Thoracic aorta (tissue), 2 donors: Measurements from ENCODE around the gene ENPP3. TPM values are rescaled to one million over a fixed set of nuclear protein-coding genes. Genes with fewer than 3 reads are reported as not detected.

Source experiments
- ATAC-seq: fragments of 150-250 bp; one replicate; pipeline ENCODE4 v1.8.0; 2017; ENCODE audit warnings: low read depth; ENCODE audit not compliant: insufficient number of reproducible peaks, low FRiP score
- DNase-seq: peaks from one replicate; pipeline ENCODE4 v3.0.0-alpha.2; 2020; ENCODE audit warnings: low spot score
- H3K27ac ChIP-seq, 2 donors: fragments of 200-600 bp; sonication (generic); 1 replicate in 1 of 2; 2 replicates in 1 of 2; pipeline ENCODE4 v1.5.1; 2016; ENCODE audit warnings: mild to moderate bottlenecking in 2 of 2, moderate library complexity in 2 of 2
- H3K27me3 ChIP-seq: fragments of 200-600 bp; sonication (generic); replicated peaks from 2 replicates; pipeline ENCODE4 v1.6.0; 2016; ENCODE audit warnings: mild to moderate bottlenecking; ENCODE audit not compliant: insufficient read depth
- H3K36me3 ChIP-seq: fragments of 200-600 bp; sonication (generic); one replicate; pipeline ENCODE4 v1.5.1; 2016
- H3K4me1 ChIP-seq, 2 donors: fragments of 200-600 bp; sonication (generic); 1 replicate in 1 of 2; 2 replicates in 1 of 2; pipeline versions ENCODE4 v1.5.1 to v1.6.0; 2016; ENCODE audit warnings: low read depth in 2 of 2, mild to moderate bottlenecking in 1 of 2; ENCODE audit not compliant: control insufficient read depth in 1 of 2
- H3K4me3 ChIP-seq: fragments of 200-600 bp; sonication (generic); 2 replicates; pipeline ENCODE4 v1.5.1; 2016; ENCODE audit warnings: mild to moderate bottlenecking
- H3K9me3 ChIP-seq: fragments of 200-600 bp; sonication (generic); 2 replicates; pipeline ENCODE4 v1.5.1; 2016
- CTCF ChIP-seq: fragments of 200-600 bp; sonication (generic); IDR thresholded peaks from one replicate; pipeline ENCODE4 v1.5.1; 2019; ENCODE audit warnings: antibody characterized with exemption
- total RNA-seq, 2 donors: library from RNA; depleted of rRNA; stranded (reverse); fragments of >200 nt; gene quantifications; one replicate each; pipeline versions ENCODE4 v1.1.0 to v1.2.3, GENCODE V29; 2016

ENPP3 gene
- total RNA-seq, 2 donors from 2014 or later: 0.49 to 0.54 TPM

DNA sequence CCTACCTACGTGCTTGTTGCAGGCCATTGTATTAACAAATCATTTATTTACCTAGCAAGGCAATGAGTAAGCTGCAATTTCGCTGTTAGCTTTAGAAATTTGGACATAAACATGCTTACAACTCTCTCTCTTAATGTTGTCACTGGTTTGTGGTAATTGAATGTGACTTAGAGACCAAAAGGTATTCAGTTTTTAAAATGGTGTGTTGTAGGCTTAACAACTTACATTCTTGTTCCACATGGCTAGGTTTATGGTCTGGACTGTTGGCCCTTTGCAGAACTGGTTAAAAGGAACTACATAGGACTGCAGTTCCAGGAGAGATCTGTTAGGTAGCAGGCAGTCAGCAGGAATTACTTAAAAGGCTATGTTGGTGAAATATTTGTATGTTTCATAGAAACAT lies 84.1 kb downstream of the ENPP3 start:
- no peaks in the 10 kb centered on the region for H3K27me3 ChIP-seq
- ATAC-seq (no peak), DNase-seq (no peak)
- no peaks in the 10 kb centered on the region for H3K9me3 ChIP-seq
- no peak overlapping the region for H3K27ac ChIP-seq
- no peaks in the 10 kb centered on the region for H3K4me1 ChIP-seq
- no peak for TF ChIP-seq CTCF
- no peaks in the 10 kb centered on the region for H3K36me3 ChIP-seq
- no peak overlapping the region for H3K4me3 ChIP-seq

- TF ChIP-seq CTCF: no peak
These were observed 87.0 kb downstream of the ENPP3 start for GRCh38 chr6:131724114-131724513.

DNA sequence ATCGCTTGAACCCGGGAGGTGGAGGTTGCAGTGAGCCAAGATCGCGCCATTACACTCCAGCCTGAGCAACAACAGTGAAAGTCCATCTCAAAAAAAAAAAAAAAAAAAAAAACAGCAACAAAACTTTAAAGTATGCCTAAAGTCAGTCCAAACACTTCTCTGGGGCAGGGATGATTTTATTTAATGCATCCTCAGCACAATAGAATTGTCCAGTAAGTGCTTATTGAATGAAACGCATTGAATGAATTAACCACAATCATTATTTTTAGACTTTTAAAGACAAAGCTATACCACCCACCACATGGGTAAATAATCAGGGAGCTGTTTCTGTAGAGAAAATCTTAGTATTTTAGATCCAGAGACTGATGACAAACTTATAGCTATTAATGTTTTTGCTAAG lies 90.4 kb downstream of the ENPP3 start:
- Histone ChIP-seq H3K4me1 (no peaks in the 10 kb centered on the region), H3K4me3 (no peak overlapping the region), H3K27me3 (no peaks in the 10 kb centered on the region), H3K9me3 (no peaks in the 10 kb centered on the region), H3K36me3 (no peaks in the 10 kb centered on the region), H3K27ac (no peak overlapping the region)
- no peak for TF ChIP-seq CTCF
- DNase-seq: no peak
- no peak for ATAC-seq

More at GRCh38 chr6:131724114-131724513, 87.0 kb downstream of the ENPP3 start:
- Histone ChIP-seq H3K27me3 (no peaks in the 10 kb centered on the region), H3K4me3 (no peak overlapping the region), H3K4me1 (no peaks in the 10 kb centered on the region), H3K9me3 (no peaks in the 10 kb centered on the region), H3K27ac (no peak overlapping the region), H3K36me3 (no peaks in the 10 kb centered on the region)
- DNase-seq (no peak), ATAC-seq (no peak)

DNA sequence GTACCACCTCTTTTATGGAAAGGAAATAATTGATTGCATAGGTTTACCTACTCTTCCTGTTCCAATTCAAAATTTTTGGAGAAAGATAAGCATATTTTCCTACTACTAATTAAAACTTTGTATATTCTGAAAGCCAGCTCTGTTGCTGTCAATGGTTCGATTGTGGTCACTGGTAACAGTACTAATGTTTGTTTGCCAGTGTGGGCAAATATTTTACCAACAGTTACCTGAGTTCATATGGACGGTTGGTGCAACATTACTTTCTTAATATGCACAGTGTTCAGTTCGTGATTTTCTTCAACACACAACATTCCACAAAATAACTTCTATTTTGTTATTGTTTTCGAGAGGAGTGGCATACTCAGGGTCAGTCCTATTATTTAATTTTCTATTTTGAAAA lies 90.8 kb downstream of the ENPP3 start:
- DNase-seq: no peak
- no peaks in the 10 kb centered on the region for H3K4me1 ChIP-seq
- H3K36me3 ChIP-seq: no peaks in the 10 kb centered on the region
- H3K4me3 ChIP-seq: no peak overlapping the region
- H3K27ac ChIP-seq: no peak overlapping the region
- no peak for ATAC-seq
- no peaks in the 10 kb centered on the region for H3K27me3 ChIP-seq
- H3K9me3 ChIP-seq: no peaks in the 10 kb centered on the region
- no peak for TF ChIP-seq CTCF

DNA sequence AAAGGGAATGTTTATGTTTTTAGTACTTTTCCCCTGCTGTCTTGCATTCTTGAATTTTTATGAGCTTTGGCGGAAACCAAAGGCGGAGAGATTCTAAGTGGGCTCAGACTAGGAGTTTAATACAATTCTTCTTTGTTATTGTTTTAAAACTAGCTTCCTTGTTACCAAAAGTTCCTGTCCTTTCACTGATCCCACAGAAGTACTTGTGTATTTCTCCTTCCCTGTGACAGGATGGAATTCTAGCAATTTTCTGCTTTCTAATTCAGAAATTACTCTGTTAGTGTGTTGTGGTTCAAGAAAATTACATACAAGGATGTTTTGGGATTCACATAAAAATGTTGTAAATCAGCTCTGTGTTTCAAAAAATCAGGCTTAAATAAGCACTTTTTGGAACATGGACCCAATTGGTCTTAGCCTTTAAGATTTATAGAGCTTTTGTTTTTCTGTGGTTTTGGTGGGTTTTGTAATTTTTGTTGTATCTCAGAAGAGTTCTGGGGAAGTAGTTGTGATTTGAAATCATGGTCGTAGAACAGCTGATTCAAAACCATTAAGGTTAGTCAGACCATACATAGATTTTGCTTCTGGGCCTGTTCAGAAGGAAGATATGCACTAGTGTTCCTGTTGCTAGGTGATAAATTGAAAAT lies 91.3 kb downstream of the ENPP3 start:
- H3K36me3 ChIP-seq: no peaks in the 10 kb centered on the region
- H3K4me3 ChIP-seq: no peak overlapping the region
- peaks cover 0 to 2% of the 10 kb centered on the region in 2 donors for H3K4me1 ChIP-seq
- H3K9me3 ChIP-seq: no peaks in the 10 kb centered on the region
- DNase-seq (no peak), ATAC-seq (no peak)
- no peak for TF ChIP-seq CTCF
- H3K27me3 ChIP-seq: no peaks in the 10 kb centered on the region
- no peak overlapping the region for H3K27ac ChIP-seq
